Endothelial cell of umbilical vein (primary cell): ENCODE measurements around the gene SLC38A8. TPM values are rescaled to one million over a fixed set of nuclear protein-coding genes. Genes with fewer than 3 reads are reported as not detected.

Source experiments
- BruUV-seq: library from RNA; stranded (reverse); fragments of 400-500 nt; replicated peaks from 2 replicates; lab custom pipeline; 2021; lab: Mats Ljungman, UMichigan
- CTCF ChIA-PET: fragments of 300-600, 350-600 bp; sonication (Branson Sonifier 250); formaldehyde crosslinking; loops from one replicate; lab custom pipeline; 2021; ENCODE audit warnings: antibody characterized with exemption, inconsistent platforms; lab: Charles Lee
- POLR2A ChIA-PET: fragments of 300-600, 350-600 bp; sonication (Branson Sonifier 250); formaldehyde crosslinking; loops from one replicate; lab custom pipeline; 2021; ENCODE audit warnings: antibody characterized with exemption, inconsistent platforms; lab: Charles Lee
- DNase-seq: peaks from one replicate; pipeline ENCODE4 v3.0.0-alpha.2; 2011; ENCODE audit warnings: low read depth, low spot score
- FAIRE-seq: peaks from 2 replicates; lab custom pipeline; 2011; peaks lifted over from hg19 to GRCh38; lab: Jason Lieb, UNC
- H2AFZ ChIP-seq: 2 replicates; pipeline ENCODE4 v1.6.0; 2012; ENCODE audit warnings: low read depth, low read length, control low read depth, inconsistent platforms
- H3K27ac ChIP-seq: 2 replicates; pipeline ENCODE4 v1.5.1; 2011; ENCODE audit warnings: low read depth, mild to moderate bottlenecking, control low read depth, low read length, moderate library complexity; ENCODE audit not compliant: insufficient read depth
- H3K27me3 ChIP-seq, 2 experiments: 2 replicates each; pipeline versions ENCODE4 v1.6.0 to v1.6.1; 2011; ENCODE audit warnings: low read length in 2 of 2, mixed read lengths in 1 of 2; ENCODE audit not compliant: control insufficient read depth in 2 of 2, insufficient read depth in 2 of 2
- H3K36me3 ChIP-seq, 2 experiments: 2 replicates in 1 of 2; 3 replicates in 1 of 2; pipeline ENCODE4 v1.5.1; 2011; ENCODE audit warnings: low read length in 2 of 2, mild to moderate bottlenecking in 1 of 2, moderate library complexity in 1 of 2; ENCODE audit not compliant: control insufficient read depth in 2 of 2, insufficient read depth in 2 of 2; ENCODE audit errors: extremely low read depth in 1 of 2
- H3K4me1 ChIP-seq: 3 replicates; pipeline ENCODE4 v1.5.1; 2011; ENCODE audit warnings: mild to moderate bottlenecking, low read length; ENCODE audit not compliant: control insufficient read depth, insufficient read depth; ENCODE audit errors: extremely low read depth
- H3K4me2 ChIP-seq: 2 replicates; pipeline ENCODE4 v1.6.1; 2011; ENCODE audit warnings: low read length, control low read depth, mixed read lengths; ENCODE audit not compliant: insufficient read depth
- H3K4me3 ChIP-seq, 3 experiments: fragments of 200-600 bp in 1 of 3; sonication (generic), shearing (Covaris generic) in 1 of 3; replicated peaks in 1 of 3; 2 replicates each; pipeline ENCODE4 v1.5.1; 2011 to 2016; ENCODE audit warnings: control low read depth in 3 of 3, low read length in 3 of 3, mild to moderate bottlenecking in 2 of 3, inconsistent platforms in 1 of 3, low read depth in 1 of 3, moderate library complexity in 1 of 3; ENCODE audit not compliant: insufficient read depth in 1 of 3
- H3K79me2 ChIP-seq: 2 replicates; pipeline ENCODE4 v1.6.0; 2012; ENCODE audit warnings: low read length, inconsistent platforms; ENCODE audit not compliant: control insufficient read depth, insufficient read depth
- H3K9ac ChIP-seq: replicated peaks from 2 replicates; pipeline ENCODE3; 2011; ENCODE audit warnings: low read length, control low read depth; ENCODE audit not compliant: insufficient read depth; ENCODE audit errors: extremely low read depth
- H3K9me1 ChIP-seq: replicated peaks from 3 replicates; pipeline ENCODE4 v1.6.0; 2011; ENCODE audit warnings: mild to moderate bottlenecking, low read length; ENCODE audit not compliant: control insufficient read depth, insufficient read depth; ENCODE audit errors: extremely low read depth
- H3K9me3 ChIP-seq: replicated peaks from 2 replicates; pipeline ENCODE4 v1.5.1; 2012; ENCODE audit warnings: low read length, inconsistent platforms; ENCODE audit not compliant: control insufficient read depth, insufficient read depth
- H4K20me1 ChIP-seq: replicated peaks from 2 replicates; pipeline ENCODE3; 2011; ENCODE audit warnings: mild to moderate bottlenecking, low read length; ENCODE audit not compliant: control insufficient read depth, insufficient read depth; ENCODE audit errors: extremely low read depth
- CTCF ChIP-seq, 2 donors: IDR thresholded peaks; 1 replicate in 1 of 2; 2 replicates in 1 of 2; pipeline ENCODE4 v1.5.1; 2011; ENCODE audit warnings: low read length in 2 of 2, mild to moderate bottlenecking in 2 of 2, moderate library complexity in 2 of 2, control low read depth in 1 of 2, inconsistent platforms in 1 of 2, low read depth in 1 of 2; ENCODE audit not compliant: insufficient read depth in 1 of 2; ENCODE audit errors: extremely low read depth in 1 of 2
- EZH2 ChIP-seq: IDR thresholded peaks from 2 replicates; pipeline ENCODE4 v1.6.1; 2012; ENCODE audit warnings: borderline replicate concordance, low read depth, mild to moderate bottlenecking, moderate library complexity, low read length, inconsistent platforms; ENCODE audit not compliant: severe bottlenecking
- FOS ChIP-seq: IDR thresholded peaks from 2 replicates; pipeline ENCODE4 v1.6.1; 2011; ENCODE audit warnings: mild to moderate bottlenecking, low read length, moderate library complexity, borderline replicate concordance; ENCODE audit not compliant: insufficient read depth
- GATA2 ChIP-seq: IDR thresholded peaks from 2 replicates; pipeline ENCODE4 v1.7.0; 2011; ENCODE audit warnings: low read depth, mild to moderate bottlenecking, moderate library complexity, mixed read lengths, low read length; ENCODE audit not compliant: insufficient read length, insufficient read depth
- JUN ChIP-seq: IDR thresholded peaks from 2 replicates; pipeline ENCODE4 v1.6.1; 2011; ENCODE audit warnings: borderline replicate concordance, low read depth; ENCODE audit not compliant: insufficient read length, insufficient read depth
- MYC ChIP-seq: IDR thresholded peaks from one replicate; pipeline ENCODE4 v1.6.1; 2011; ENCODE audit warnings: mild to moderate bottlenecking, low read depth, low read length
- POLR2A ChIP-seq: IDR thresholded peaks from 2 replicates; pipeline ENCODE4 v1.6.1; 2012; ENCODE audit warnings: low read depth, mild to moderate bottlenecking, control low read depth, low read length
- POLR2AphosphoS5 ChIP-seq: IDR thresholded peaks from 2 replicates; pipeline ENCODE4 v1.6.1; 2012; ENCODE audit warnings: low read depth, mild to moderate bottlenecking, control low read depth, low read length, moderate library complexity; ENCODE audit not compliant: insufficient read depth
- dilution Hi-C: fragments of 300-500 bp; cut with MboI; formaldehyde crosslinking; loops from one replicate; pipeline ENCODE4 v1.15.0; 2019; ENCODE audit warnings: low sequenced_read_pairs; ENCODE audit not compliant: extremely low pct_ligation_motif_present
- intact Hi-C: fragments of 100-400 bp; cut with micrococcal nuclease; formaldehyde crosslinking; loops from one replicate; pipeline ENCODE4 v1.10.0; 2022
- polyA plus RNA-seq, 4 experiments: library from polyadenylated mRNA; depleted of rRNA in 3 of 4; stranded (reverse) in 3 of 4; unstranded in 1 of 4; fragments of >200 nt; gene quantifications; 2 replicates each; pipeline versions ENCODE4 v1.2.1 to v1.2.3, GENCODE V29; 2011 to 2012; ENCODE audit warnings: missing spikeins in 1 of 4
- total RNA-seq: library from RNA; stranded (reverse); gene quantifications from 2 replicates; pipeline ENCODE4 v1.2.3, GENCODE V29; 2021
- TF ChIP-seq, protein P1 (sequence below): IDR thresholded peaks from 2 replicates; pipeline ENCODE4 v1.6.1; 2011; ENCODE audit not compliant: insufficient read depth, insufficient read length

SLC38A8 gene
- total and polyA plus RNA-seq, 2 donors (not counting 3 experiments of a cell fraction or from before 2014, with no cell fraction given) = not detected

DNA sequence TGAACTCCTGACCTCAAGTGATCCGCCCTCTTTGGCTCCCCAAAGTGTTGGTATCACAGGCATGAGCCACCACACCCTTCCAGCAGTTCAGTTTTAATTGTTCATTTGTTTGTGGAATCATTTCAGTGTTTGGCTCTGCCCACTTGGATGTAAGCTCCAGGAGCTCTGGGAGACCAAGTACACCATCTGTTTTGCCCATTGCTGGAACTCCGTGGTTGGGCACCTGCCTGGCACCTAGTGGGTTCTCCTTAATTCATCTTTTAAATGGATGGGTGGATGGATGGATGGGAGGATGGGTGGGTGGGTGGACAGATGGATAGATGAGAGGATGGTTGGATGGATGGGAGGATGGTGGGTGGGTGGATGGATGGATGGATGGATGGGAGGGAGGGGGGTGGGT lies 75.5 kb downstream of the SLC38A8 start:
- H3K79me2 ChIP-seq = no peaks in the 10 kb centered on the region
- intact Hi-C loops = loop anchor here (1.0 to 5.0 kb wide), 2 partner anchors 95 to 210 kb away; no protein-coding TSS in a partner anchor
- CTCF ChIA-PET = interaction anchor here (0.7 to 1.2 kb wide), 3 partner anchors 10 to 220 kb away, joined by 3 to 6 read pairs (median 4); partner anchors contain the start of gene TAF1C
- POLR2A ChIA-PET = no interaction called here
- H3K9me3 ChIP-seq = no peaks in the 10 kb centered on the region
- no peaks in the 10 kb centered on the region for H4K20me1 ChIP-seq
- DNase-seq (no peak), FAIRE-seq (no peak)
- no peak overlapping the region for H3K27ac ChIP-seq
- TF ChIP-seq MYC (no peak), FOS (no peak), GATA2 (no peak), POLR2AphosphoS5 (no peak), CTCF (IDR thresholded peaks at IDR 0.05; ENCODE audit: extremely low read depth in 1 of 2, insufficient read depth in 1 of 2, low read depth in 1 of 2, low read length in 2 of 2) (no peak), EZH2 (no peak), POLR2A (no peak), JUN (no peak)
- TF ChIP-seq, protein P1, sequence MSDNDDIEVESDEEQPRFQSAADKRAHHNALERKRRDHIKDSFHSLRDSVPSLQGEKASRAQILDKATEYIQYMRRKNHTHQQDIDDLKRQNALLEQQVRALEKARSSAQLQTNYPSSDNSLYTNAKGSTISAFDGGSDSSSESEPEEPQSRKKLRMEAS = no peak
- BruUV-seq = no TSS peak
- no peaks in the 10 kb centered on the region for H3K36me3 ChIP-seq
- H3K9me1 ChIP-seq = no peaks in the 10 kb centered on the region
- dilution Hi-C loops = no loop called here
- no peak overlapping the region for H3K4me2 ChIP-seq
- no peak overlapping the region for H3K9ac ChIP-seq
- peaks cover 5 to 8% of the 10 kb centered on the region in 2 experiments for H3K27me3 ChIP-seq
- H3K4me1 ChIP-seq = no peaks in the 10 kb centered on the region
- H2AFZ ChIP-seq = no peak overlapping the region
- H3K4me3 ChIP-seq = no peak overlapping the region
